ENCODE data around the gene CIDEB.

DNA sequence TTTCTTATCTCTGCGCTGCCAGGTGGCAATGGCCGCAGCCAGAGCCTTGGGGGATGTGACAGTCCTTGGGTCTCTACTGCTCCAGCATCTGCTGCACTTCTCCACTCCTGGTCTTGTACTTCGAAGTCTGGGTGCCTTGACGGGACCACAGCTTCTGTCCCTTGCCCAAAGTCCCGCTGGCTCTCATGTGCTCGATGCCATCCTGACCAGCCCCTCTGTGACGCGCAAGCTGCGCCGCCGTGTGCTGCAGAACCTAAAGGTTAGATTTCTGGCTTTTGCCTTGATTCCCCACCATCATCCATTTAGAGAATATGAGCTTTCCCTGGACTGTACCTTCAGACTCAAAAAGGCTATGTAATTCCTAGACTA, 3.8 kb downstream of the CIDEB start:
- TF ChIP-seq FOXP2 (optimal IDR thresholded peaks at IDR 0.05; ENCODE audit: control extremely low read depth, extremely low read length, insufficient read depth): no peak
- TF ChIP-seq EZH2 (IDR thresholded peaks at IDR 0.05): no peak

Data from SK-N-MC (cell line).